DND-41 (cell line): ENCODE results near the gene KIF13A.

Experiments used
- EZH2 ChIP-seq: IDR thresholded peaks from 3 replicates; pipeline ENCODE4 v1.6.1; 2012; ENCODE audit warnings: borderline replicate concordance, low read depth, mild to moderate bottlenecking, moderate library complexity, low read length, inconsistent platforms; ENCODE audit not compliant: severe bottlenecking
- TF ChIP-seq, protein P1 (sequence below): IDR thresholded peaks from 2 replicates; pipeline ENCODE4 v1.5.1; 2012; ENCODE audit warnings: borderline replicate concordance, low read length, moderate library complexity, mild to moderate bottlenecking; ENCODE audit not compliant: poor library complexity, severe bottlenecking; ENCODE audit errors: extremely low read depth

DNA sequence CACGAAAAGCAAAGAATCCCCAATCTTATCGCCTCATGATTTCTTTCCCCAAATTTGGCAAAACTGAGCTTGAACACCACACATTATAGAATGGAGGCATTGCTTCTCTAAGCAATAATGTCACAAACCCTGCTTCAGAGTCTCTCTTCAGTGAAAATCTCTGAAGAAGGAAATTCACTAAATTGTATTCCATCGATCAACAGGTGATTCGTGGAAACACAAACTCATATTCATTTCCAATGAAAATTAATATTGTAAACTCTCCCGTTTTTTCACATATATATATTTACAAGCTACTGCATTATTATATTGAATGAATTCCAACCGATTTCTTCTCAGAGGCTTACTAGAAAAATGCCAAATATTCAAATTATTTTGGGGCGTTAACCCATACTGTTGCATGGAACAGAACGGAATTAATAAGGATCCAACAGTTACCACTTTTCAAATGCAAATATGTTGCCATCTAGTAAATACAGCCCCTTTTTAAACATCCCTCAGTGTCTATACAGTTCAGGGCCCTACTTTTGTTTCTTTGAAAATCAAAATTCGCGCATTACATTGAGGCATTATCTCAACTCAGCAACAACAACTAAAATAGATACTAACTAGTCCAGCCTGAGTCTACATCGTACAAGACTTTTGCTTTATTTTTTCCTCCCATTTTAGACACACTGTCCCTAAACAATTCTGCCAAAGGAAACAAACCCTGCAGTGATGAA, 1.3 kb downstream of the KIF13A start:
- TF ChIP-seq, protein P1, sequence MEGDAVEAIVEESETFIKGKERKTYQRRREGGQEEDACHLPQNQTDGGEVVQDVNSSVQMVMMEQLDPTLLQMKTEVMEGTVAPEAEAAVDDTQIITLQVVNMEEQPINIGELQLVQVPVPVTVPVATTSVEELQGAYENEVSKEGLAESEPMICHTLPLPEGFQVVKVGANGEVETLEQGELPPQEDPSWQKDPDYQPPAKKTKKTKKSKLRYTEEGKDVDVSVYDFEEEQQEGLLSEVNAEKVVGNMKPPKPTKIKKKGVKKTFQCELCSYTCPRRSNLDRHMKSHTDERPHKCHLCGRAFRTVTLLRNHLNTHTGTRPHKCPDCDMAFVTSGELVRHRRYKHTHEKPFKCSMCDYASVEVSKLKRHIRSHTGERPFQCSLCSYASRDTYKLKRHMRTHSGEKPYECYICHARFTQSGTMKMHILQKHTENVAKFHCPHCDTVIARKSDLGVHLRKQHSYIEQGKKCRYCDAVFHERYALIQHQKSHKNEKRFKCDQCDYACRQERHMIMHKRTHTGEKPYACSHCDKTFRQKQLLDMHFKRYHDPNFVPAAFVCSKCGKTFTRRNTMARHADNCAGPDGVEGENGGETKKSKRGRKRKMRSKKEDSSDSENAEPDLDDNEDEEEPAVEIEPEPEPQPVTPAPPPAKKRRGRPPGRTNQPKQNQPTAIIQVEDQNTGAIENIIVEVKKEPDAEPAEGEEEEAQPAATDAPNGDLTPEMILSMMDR, result no peak
- no peak for TF ChIP-seq EZH2
